B cell (primary cell): ENCODE data around the gene MUC12. TPM values are rescaled to one million over a fixed set of nuclear protein-coding genes. Genes with fewer than 3 reads are reported as not detected.

Experiments used
- ATAC-seq: fragments of 200-7000 bp; cut with Tn5 transposase; one replicate; pipeline ENCODE4 v1.10.0; 2021; ENCODE audit warnings: low read depth, mild to moderate bottlenecking, moderate number of reproducible peaks, moderate library complexity
- CTCF ChIA-PET: fragments of 350-600 bp; sonication (Branson Sonifier 250); formaldehyde crosslinking; loops from one replicate; lab custom pipeline; 2021; ENCODE audit warnings: antibody characterized with exemption, inconsistent platforms; lab: Charles Lee
- POLR2A ChIA-PET: fragments of 350-600 bp; sonication (Branson Sonifier 250); formaldehyde crosslinking; loops from one replicate; lab custom pipeline; 2021; ENCODE audit warnings: antibody characterized with exemption; lab: Charles Lee
- DNase-seq: peaks from one replicate; pipeline ENCODE4 v3.0.0; 2013
- H2AFZ ChIP-seq: 2 replicates; pipeline ENCODE4 v1.6.1; 2012; ENCODE audit warnings: mild to moderate bottlenecking, low read depth, low read length; ENCODE audit not compliant: insufficient read depth, poor library complexity, severe bottlenecking
- H3K27ac ChIP-seq, 2 donors: 1 replicate in 1 of 2; 2 replicates in 1 of 2; pipeline ENCODE4 v1.5.1; 2012 to 2013; ENCODE audit warnings: low read length in 2 of 2, mild to moderate bottlenecking in 2 of 2, moderate library complexity in 1 of 2
- H3K27me3 ChIP-seq, 4 experiments: fragments of 200-600 bp in 1 of 4; sonication (generic) in 1 of 4; replicated peaks in 1 of 4; 1 replicate in 2 of 4; 2 replicates in 2 of 4; pipeline versions ENCODE4 v1.6.1 to v1.7.0; 2013 to 2016; ENCODE audit warnings: low read length in 3 of 4, mild to moderate bottlenecking in 2 of 4, mixed read lengths in 1 of 4, moderate library complexity in 1 of 4; ENCODE audit not compliant: insufficient read depth in 4 of 4, control insufficient read depth in 3 of 4; ENCODE audit errors: control extremely low read depth in 1 of 4
- H3K36me3 ChIP-seq, 2 experiments: replicated peaks in 1 of 2; 1 replicate in 1 of 2; 2 replicates in 1 of 2; pipeline versions ENCODE4 v1.6.1 to v1.7.1; 2013; ENCODE audit warnings: low read length in 1 of 2; ENCODE audit not compliant: insufficient read depth in 2 of 2, control insufficient read depth in 1 of 2; ENCODE audit errors: control extremely low read depth in 1 of 2, extremely low read depth in 1 of 2
- H3K4me1 ChIP-seq, 2 donors: fragments of 200-600 bp in 1 of 2; sonication (generic) in 1 of 2; 1 replicate in 1 of 2; 2 replicates in 1 of 2; pipeline versions ENCODE4 v1.5.1 to v1.6.1; 2013 to 2017; ENCODE audit warnings: low read length in 2 of 2; ENCODE audit not compliant: control insufficient read depth in 2 of 2, insufficient read depth in 2 of 2
- H3K4me2 ChIP-seq: replicated peaks from 2 replicates; pipeline ENCODE3; 2012; ENCODE audit warnings: mild to moderate bottlenecking, low read depth, low read length; ENCODE audit not compliant: poor library complexity, severe bottlenecking
- H3K4me3 ChIP-seq, 5 experiments: fragments of 200-600 bp in 1 of 5; sonication (generic) in 1 of 5; 1 replicate in 3 of 5; 2 replicates in 2 of 5; pipeline versions ENCODE4 v1.5.1 to v1.7.0; 2011 to 2016; ENCODE audit warnings: low read length in 4 of 5, mild to moderate bottlenecking in 4 of 5, low read depth in 2 of 5, control low read depth in 1 of 5, moderate library complexity in 1 of 5; ENCODE audit not compliant: insufficient read depth in 1 of 5; ENCODE audit errors: control extremely low read depth in 1 of 5, extremely low read depth in 1 of 5
- H3K79me2 ChIP-seq: fragments of 200-600 bp; sonication (generic); one replicate; pipeline ENCODE4 v1.6.0; 2016; ENCODE audit warnings: low read length; ENCODE audit not compliant: control insufficient read depth, insufficient read depth
- H3K9ac ChIP-seq: fragments of 200-600 bp; sonication (generic); 2 replicates; pipeline ENCODE4 v1.6.1; 2017; ENCODE audit warnings: mild to moderate bottlenecking, low read length, moderate library complexity
- H3K9me3 ChIP-seq, 3 donors: one replicate each; pipeline versions ENCODE4 v1.6.1 to v1.7.1; 2013; ENCODE audit warnings: low read length in 2 of 3; ENCODE audit not compliant: control insufficient read depth in 2 of 3, insufficient read depth in 1 of 3; ENCODE audit errors: control extremely low read depth in 1 of 3
- H4K20me1 ChIP-seq: 2 replicates; pipeline ENCODE4 v1.6.0; 2012; ENCODE audit warnings: mild to moderate bottlenecking, low read length; ENCODE audit not compliant: insufficient read depth, control insufficient read depth, poor library complexity, severe bottlenecking
- H3K27ac Mint-ChIP-seq: one replicate; pipeline ENCODE4 v1.8.0; 2021; ENCODE audit warnings: mixed read lengths
- H3K27me3 Mint-ChIP-seq: one replicate; pipeline ENCODE4 v1.8.0; 2021; ENCODE audit warnings: mixed read lengths
- H3K4me1 Mint-ChIP-seq: one replicate; pipeline ENCODE4 v1.8.0; 2021; ENCODE audit warnings: mixed read lengths
- H3K4me3 Mint-ChIP-seq: one replicate; pipeline ENCODE4 v1.8.0; 2021; ENCODE audit warnings: mixed read lengths
- H3K9me3 Mint-ChIP-seq: one replicate; pipeline ENCODE4 v1.8.0; 2022; ENCODE audit warnings: mixed read lengths; ENCODE audit not compliant: insufficient read depth
- CTCF ChIP-seq: fragments of 200-600 bp; IDR thresholded peaks from one replicate; pipeline ENCODE4 v1.8.0; 2022; ENCODE audit warnings: antibody characterized with exemption, mild to moderate bottlenecking
- EZH2 ChIP-seq: IDR thresholded peaks from 2 replicates; pipeline ENCODE4 v1.6.1; 2012; ENCODE audit warnings: borderline replicate concordance, low read depth, mild to moderate bottlenecking, moderate library complexity, low read length; ENCODE audit not compliant: insufficient read depth, poor library complexity, severe bottlenecking
- WGBS: methylation state at CpG from one replicate; pipeline ENCODE4 v1.1.5; 2013; ENCODE audit warnings: missing lambda C conversion rate; ENCODE audit not compliant: insufficient coverage; 5-methylcytosine and 5-hydroxymethylcytosine counted together
- intact Hi-C: fragments of 100-400 bp; cut with micrococcal nuclease; formaldehyde crosslinking; loops from one replicate; pipeline ENCODE4 v1.10.0; 2022
- polyA plus RNA-seq: library from polyadenylated mRNA; depleted of rRNA; stranded (reverse); fragments of >200 nt; gene quantifications from 2 replicates; pipeline ENCODE4 v1.2.3, GENCODE V29; 2012
- total RNA-seq, 2 donors: library from RNA; stranded (reverse); fragments of 120-200 nt in 1 of 2; gene quantifications; 1 replicate in 1 of 2; 2 replicates in 1 of 2; pipeline versions ENCODE4 v1.2.3 to v1.2.4, GENCODE V29; 2013 to 2022

MUC12 gene
- total and polyA plus RNA-seq, 2 donors (not counting 1 experiment from before 2014, with no cell fraction given) = 0.81 TPM; not detected in 1

GRCh38 chr7:100947792-100948191 is 21.6 kb upstream of the MUC12 start:
- H3K4me2 ChIP-seq = no peak overlapping the region
- no peaks in the 10 kb centered on the region for H3K79me2 ChIP-seq
- H3K4me3 ChIP-seq = no peak overlapping the region
- H3K27ac Mint-ChIP-seq = no peak overlapping the region
- no peak for TF ChIP-seq CTCF
- TF ChIP-seq EZH2 = no peak
- no peak overlapping the region for H3K4me3 Mint-ChIP-seq
- H3K27me3 Mint-ChIP-seq = peaks cover 32% of the 10 kb centered on the region
- ATAC-seq (no peak), DNase-seq (no peak)
- no peaks in the 10 kb centered on the region for H3K36me3 ChIP-seq
- 96% methylated on average over 3 of the region's 5 CpGs for WGBS
- no peak overlapping the region for H3K27ac ChIP-seq
- H3K4me1 ChIP-seq = no peaks in the 10 kb centered on the region
- H3K9me3 ChIP-seq = peaks cover 0 to 22% (median 2%) of the 10 kb centered on the region in 3 donors
- no peaks in the 10 kb centered on the region for H3K4me1 Mint-ChIP-seq
- H2AFZ ChIP-seq = no peak overlapping the region
- CTCF ChIA-PET = no interaction called here
- no peaks in the 10 kb centered on the region for H4K20me1 ChIP-seq
- POLR2A ChIA-PET = no interaction called here
- intact Hi-C loops = no loop called here
- no peaks in the 10 kb centered on the region for H3K9me3 Mint-ChIP-seq
- peaks cover 0 to 47% (median 11%) of the 10 kb centered on the region in 4 experiments for H3K27me3 ChIP-seq
- H3K9ac ChIP-seq = no peak overlapping the region

- H3K4me1 Mint-ChIP-seq = no peaks in the 10 kb centered on the region
- H3K9ac ChIP-seq = no peak within 1 kb of the TSS
Measured at GRCh38 chr7:100949227-100949932, 20.0 kb upstream of the MUC12 start, which contains the start of gene MUC3A. TSS of gene MUC3A (plus strand) at chr7:100949534. CDS start at chr7:100949625, 91 bp downstream.

More at GRCh38 chr7:100949227-100949932, 20.0 kb upstream of the MUC12 start, which contains the start of gene MUC3A:
- H3K9me3 ChIP-seq = peaks cover 0 to 17% (median 0%) of the 10 kb centered on the region in 3 donors
- H3K27ac Mint-ChIP-seq = no peak within 1 kb of the TSS
- POLR2A ChIA-PET = no interaction called here
- peaks cover 27% of the 10 kb centered on the region for H3K27me3 Mint-ChIP-seq
- no peaks in the 10 kb centered on the region for H3K9me3 Mint-ChIP-seq
- H2AFZ ChIP-seq = no peak within 1 kb of the TSS
- no peaks in the 10 kb centered on the region for H3K79me2 ChIP-seq
- ATAC-seq = no peak
- WGBS = 26% methylated on average over 20 of the region's 24 CpGs
- no peaks in the 10 kb centered on the region for H3K4me1 ChIP-seq
- H3K27ac ChIP-seq = no peak within 1 kb of the TSS
- CTCF ChIA-PET = interaction anchor here (1.1 kb wide), 1 partner anchor 9 kb away, joined by 3 read pairs; no protein-coding TSS in a partner anchor
- peaks cover 0 to 52% (median 11%) of the 10 kb centered on the region in 4 experiments for H3K27me3 ChIP-seq
- no peaks in the 10 kb centered on the region for H4K20me1 ChIP-seq
- no peak within 1 kb of the TSS for H3K4me3 ChIP-seq
- no peak within 1 kb of the TSS for H3K4me2 ChIP-seq
- TF ChIP-seq EZH2 (no peak), CTCF (no peak)
- intact Hi-C loops = no loop called here
- no peaks in the 10 kb centered on the region for H3K36me3 ChIP-seq
- no peak for DNase-seq
- no peak within 1 kb of the TSS for H3K4me3 Mint-ChIP-seq
